Fibroblast of the conjunctiva (primary cell): ENCODE data around the gene HNRNPK.

ENCODE experiments used
- DNase-seq: peaks from one replicate; pipeline ENCODE4 v3.0.0-alpha.2; 2010; ENCODE audit warnings: low read depth

Gene HNRNPK

DNA sequence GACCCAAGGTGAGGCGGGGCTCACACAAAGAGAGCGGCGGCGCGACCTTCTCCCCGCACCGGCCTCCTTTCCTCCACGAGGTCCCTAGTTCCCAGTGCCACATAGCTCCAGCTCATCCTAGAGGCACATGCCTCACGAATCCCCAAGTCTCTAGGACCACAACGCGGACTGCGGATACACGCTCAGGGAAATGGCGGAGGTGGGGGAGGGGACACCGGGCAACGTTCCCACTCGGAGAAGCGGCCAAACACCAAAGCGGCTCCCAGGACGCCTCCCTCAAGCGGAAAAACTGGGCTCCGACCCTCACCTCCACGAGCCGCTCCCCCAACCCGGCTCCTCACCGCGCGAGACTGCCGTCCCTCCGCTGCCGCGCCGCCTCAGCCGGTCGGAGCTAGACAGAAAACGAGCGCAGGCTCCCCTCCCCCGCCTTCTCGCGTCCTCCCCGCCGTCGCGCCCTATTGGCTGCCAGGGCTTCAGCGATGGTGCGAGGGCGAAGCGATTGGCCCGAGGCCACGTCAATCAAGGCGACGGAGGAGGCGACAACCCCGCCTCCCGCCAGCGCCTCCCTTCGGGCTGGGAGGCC, at the start of gene HNRNPK:
TSS of gene HNRNPK (minus strand) at position 404 of the 583 bp plus-strand sequence. CDS start 1,963 bp downstream, outside the sequence.
- peak; percentile 95 for DNase-seq

DNA sequence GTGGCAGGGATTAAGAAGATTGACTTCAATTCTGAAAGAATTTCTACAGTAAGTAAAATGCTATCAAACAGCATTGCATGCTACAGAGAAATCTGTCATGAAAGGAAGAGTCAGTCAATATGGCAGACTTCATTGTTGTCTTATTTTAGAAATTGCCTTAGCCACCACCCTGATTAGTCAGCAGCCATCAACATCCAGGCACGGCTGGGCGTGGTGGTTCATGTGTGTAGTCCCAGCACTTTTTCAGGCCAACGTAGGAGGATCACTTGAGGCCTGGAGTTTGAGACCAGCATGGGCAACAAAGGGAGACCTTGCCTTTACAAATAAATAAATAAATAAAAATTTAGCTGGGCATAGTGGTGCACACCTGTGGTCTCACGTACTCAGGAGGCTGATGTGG, 47.2 kb upstream of the HNRNPK start:
- no peak for DNase-seq

DNA sequence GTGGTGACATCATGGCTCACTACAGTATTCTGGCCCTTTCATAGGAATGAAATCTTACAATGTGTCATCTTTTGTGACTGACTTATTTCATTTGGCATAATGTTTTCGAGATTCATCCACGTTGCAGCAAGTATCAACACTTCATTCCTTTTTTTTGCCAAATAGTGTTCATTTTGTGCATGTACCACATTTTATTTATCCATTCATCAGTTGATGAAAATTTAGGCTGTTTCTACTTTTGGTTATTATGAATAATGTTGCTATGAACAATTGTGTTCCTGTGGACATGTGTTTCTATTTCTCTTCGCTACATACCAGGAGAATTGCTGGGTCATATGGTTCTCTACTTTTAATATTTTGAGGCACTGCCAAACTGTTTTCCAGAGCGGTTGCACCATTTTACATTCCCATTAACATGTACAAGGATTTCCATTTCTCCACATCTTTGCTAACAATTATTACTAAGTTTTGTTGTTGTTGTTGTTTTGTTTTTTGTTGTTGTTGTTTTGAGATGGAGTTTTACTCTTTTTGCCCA, 44.1 kb upstream of the HNRNPK start:
- no peak for DNase-seq

DNA sequence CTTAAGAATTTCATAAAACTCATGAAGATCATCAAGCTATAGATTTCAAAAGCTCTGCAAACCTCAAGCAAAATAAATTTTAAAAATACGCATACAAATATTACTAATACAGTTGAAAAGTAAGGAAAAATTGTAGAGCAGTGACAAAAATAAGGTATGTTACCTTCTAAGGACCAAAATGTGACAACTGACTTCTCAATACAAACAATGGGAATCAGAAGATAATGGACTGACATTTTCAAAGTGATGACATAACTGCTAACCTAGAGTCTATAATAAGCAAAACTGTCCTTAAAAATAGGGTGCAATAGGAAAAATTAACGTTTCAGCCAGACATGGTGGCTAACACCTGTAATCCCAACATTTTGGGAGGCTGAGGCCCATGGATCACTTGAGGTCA, 27.6 kb upstream of the HNRNPK start:
- DNase-seq, result no peak

DNA sequence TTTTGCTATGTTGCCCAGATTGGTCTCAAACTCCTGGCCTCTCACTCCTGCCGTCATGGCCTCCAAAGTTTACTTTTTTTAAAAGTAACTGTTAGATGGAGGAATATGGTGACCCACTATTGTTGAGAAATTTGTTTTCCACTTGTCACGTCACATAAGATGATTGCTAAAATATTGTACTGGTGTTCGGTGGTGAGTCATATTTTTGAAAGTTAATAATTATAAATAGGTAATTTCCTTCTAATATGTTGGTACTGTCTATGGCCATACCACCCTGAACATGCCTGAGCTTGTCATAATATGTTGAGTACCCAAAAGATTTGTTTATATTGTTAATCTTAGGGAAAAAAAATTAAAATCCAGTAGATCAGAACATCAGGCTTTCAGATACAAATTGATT, 23.2 kb upstream of the HNRNPK start:
- no peak for DNase-seq

DNA sequence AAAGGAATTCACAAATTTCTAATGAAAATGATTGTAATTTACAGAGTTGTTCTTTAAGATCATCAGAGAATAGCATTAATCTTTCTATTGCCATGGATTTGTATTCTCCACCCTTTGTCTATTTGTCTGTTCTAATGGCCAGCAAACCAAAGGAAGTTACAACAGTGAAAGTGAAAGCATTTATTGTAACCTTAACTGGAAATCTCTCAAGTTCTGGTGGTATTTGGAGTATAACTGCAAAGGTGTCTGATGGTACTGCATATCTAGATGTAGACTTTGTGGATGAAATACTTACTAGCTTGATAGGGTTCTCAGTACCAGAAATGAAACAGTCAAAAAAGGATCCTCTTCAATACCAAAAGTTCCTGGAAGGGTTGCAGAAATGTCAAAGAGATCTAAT, 22.3 kb upstream of the HNRNPK start:
- no peak for DNase-seq

DNA sequence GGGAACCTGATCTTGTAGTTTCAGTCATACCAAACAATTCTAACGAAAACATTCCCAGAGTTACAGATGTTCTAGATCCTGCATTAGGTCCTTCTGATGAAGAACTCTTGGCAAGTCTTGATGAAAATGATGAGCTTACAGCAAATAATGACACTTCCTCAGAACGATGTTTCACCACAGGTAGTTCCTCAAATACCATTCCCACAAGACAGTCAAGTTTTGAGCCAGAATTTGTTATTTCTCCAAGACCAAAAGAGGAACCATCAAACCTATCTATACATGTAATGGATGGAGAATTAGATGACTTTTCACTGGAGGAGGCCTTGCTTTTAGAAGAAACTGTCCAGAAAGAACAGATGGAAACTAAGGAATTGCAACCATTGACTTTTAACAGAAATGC, 21.6 kb upstream of the HNRNPK start:
- no peak for DNase-seq

DNA sequence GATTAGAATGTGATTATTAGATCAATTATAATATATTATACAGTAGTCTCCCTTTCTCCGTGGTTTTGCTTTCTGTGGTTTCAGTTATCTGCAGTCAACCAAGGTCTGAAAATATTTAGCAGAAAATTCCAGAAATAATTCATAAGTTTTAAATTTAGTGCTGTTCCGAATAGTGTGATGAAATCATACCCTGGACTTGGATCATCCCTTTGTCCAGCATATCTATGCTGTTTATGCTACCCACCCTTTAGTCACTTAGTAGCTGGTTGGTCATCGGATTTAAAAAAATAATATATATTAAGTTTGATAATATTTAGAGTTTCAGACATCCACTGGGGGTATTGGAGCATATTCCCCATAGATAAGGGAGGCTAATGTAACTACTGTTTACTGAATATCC, 20.2 kb upstream of the HNRNPK start:
- DNase-seq, result peak; percentile 52

DNA sequence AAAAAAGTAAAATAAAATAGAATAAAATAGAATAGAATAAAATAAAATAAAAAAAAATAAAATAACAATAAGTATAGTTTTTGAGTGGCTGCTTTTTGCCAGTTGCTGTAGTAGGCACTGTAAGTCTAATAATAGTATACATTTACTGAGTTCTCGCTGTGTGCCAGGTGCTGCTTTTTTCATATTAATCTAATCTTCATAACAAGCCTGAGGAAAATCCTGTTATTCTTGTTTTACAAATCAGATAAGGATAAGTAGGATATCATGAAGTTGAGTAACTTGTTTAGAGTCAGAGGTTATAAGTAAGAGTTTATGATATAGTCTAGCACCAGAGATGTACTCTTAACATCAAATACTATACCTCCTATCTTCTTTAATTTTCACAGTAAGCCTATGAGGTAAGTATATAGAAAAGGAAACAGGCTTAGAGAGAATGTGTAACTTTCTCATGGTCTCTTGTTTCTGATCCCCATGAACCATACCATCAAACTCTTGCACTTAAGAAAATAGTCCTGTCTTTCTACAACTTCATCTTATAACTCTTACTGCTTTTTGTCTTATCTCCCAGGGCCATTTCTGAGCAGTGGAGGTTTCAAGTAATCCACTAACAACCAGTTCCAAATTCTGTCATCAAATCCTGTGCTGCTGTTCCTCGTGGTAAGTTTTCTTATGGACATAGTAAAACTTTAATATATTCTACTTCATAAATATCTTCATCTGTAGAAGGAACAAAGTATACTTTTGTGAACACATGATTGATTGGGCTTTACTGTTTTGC, 19.3 kb upstream of the HNRNPK start:
- DNase-seq, result no peak

DNA sequence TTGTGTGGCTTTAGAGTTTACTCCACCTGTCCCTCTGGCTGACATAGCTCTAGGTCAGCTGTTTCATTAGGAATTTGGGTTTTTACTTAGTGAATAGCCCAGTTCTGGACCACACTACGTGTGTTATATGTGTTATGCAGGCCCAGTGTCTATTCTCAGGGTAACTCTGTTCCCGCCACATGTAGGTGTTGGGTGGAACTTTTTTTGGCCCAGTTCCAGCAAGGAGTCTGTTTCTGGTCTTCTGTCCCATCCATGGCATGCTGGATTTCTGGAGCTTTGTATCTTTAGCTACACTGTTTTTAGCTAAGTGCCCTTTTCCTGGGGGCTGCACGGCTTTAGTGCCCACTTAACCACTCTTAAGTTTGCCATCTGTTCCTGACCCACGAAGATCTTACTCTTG, 16.1 kb upstream of the HNRNPK start:
- no peak for DNase-seq

DNA sequence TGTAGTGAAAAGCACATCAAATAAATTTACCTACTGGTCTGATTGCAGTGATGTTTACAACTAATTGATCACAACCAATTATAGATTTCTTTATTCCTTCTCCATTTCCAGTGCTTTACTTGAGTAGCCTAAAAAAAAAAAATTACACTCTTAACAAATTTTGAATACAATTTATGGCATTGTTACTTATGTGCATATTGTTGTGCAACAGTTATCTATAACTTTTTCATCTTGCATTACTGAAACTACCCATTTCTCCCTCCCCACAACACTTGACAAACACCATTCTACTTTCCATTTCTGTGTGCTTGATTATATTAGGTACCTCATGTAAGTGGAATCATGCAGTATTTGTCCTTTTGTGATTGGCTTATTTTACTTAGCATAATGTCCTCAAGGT, 12.9 kb upstream of the HNRNPK start:
- DNase-seq, result no peak

DNA sequence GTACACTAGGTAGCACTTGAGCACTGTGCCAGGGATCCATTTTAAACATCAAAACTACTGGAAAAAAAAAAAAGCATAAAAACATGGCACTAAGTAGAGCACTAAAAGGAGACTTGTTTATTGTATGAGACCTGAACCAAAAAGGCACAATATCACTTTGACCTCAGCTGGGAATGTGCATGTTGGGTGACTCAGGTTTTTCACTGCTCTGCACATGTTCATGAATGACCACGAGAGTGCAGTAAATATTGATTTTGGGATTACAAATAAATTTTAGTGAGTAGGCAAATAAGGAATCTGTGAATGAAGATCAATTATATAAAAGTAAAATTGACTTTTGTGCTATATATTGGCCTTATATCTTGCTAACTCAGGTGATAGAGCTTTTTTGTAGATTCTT, 12.4 kb upstream of the HNRNPK start:
- DNase-seq, result no peak

DNA sequence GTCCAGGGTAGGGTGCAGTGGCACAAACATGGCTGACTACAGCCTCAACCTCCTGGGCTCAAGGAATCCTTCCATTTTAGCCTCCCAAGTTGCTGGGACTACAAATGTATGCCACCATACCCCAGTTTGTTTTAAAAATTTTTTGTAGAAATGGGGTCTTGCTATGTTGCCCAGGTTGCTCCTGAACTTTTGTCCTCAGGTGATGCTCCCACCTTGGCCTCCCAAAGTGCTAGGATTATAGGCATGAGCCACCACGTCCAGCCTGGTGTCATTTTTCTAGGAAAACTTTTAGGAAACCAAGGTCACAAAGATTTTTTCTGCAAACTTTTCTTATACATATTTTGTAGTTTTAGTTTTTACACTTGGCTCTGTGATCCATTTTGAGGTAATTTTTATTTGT, 11.3 kb upstream of the HNRNPK start:
- DNase-seq, result no peak

DNA sequence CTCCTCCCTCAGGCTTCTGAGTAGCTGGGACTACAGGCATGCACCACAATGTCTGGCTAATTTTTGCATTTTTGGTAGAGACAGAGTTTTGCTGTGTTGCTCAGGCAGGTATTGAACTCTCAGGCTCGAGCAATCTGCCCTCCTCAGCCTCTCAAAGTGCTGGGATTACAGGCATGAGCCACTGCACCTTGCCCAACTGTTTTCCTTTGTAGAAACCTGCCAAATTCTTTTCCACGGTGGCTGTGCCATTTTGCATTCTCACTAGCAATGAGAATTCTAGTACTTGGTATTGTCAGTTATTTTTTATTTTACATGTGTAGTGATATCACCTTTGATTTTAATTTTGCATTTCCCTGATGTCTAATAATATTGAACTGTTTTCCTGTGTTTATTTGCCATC, 8.4 kb upstream of the HNRNPK start:
- DNase-seq, result no peak

DNA sequence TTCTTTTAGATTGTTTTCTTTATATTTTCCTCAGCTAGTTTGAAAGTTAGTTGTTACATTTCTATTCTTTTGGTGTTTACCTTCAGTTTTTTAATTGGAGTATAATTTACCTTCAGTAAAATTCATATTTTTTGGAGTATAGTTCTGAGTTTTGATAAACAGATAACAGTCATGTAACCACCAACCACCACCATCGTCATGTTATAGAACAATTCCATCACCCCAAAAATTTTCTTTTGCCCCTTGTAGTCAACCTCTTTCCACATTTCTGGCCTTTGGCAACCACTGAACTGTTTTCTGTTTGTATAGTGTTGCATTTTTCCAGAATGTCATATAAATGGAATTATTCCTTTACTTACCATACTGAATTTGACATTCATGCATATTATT, 7.4 kb upstream of the HNRNPK start:
- no peak for DNase-seq

DNA sequence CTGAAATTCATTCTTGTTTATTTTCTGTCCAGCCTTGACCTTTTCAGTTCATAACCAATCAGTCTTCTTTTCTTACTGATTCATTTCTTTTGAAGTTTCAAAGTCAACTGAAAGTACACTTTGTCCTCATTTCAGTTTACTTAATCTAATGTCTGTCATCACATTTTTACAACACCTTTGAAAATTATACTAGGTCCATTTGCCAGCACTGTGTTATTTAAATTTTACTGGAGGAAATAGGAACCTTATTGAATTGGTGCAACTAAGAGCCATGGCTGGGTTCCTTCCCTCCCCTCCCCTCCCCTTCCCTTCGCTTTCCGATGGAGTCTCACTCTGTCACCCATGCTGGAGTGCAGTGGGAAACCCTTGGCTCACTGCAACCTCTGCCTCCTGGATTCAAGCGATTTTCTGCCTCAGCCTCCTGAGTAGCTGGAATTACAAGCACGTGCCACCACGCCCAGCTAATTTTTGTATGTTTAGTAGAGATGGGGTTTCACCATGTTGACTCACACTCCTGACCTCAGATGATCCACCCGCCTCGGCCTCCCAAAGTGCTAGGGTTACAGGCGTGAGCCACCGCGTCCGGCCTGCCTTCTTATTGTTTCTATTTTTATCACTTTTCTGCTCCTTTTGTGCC, 6.9 kb upstream of the HNRNPK start:
- no peak for DNase-seq

DNA sequence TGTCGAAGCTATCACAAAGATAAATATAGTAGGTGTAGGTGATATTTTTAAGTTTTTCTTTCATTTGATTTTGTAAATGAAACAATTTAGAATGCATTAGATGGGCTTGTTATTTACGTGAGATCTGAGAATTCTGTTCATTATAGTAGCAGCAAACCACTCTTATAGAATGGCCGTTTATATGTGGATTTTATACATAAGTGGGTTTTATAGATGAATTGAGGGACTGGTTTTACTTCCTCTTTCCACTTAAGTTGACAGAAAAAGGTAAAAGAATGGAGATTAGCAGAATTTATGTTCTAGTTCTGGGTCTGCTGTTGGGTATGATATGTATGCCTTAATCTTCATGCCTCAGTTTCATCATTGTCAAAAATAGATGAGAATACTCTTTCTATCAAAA, 6.2 kb upstream of the HNRNPK start:
- DNase-seq, result no peak

DNA sequence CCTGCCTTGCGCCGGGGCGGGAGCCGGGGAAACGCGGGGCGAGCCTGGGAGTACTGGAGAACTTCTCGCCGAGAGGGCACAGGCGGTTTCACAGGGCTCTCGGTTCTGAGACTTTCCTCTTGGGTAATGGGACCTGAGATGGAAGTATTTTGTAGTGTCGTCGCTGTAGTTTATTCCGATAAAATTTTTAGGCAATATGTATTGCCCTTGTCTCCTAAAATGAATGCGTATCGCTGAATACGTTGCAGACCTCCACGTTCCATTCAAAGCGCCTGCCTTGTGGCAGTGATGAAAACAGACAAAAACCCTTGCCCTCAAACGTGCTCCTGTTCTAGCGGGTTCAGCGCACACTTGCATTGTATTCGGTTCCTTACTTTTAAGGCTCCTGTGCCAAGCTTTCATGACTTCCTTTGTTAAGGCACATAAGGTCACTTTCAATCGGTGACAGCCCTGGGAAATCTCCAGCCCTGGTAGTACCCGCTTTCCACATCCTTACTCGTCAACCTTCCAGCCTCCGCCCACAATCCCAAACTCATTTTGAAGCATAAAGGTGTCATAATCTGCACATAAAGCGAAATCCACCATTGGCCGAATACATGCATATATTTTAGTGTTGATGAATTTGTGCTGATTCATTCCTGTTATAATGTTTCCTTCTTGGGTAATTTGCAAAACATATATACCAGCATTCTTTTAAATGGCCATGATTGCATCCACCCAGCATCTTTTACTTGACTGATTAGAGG, 1.3 kb upstream of the HNRNPK start:
- no peak for DNase-seq

DNA sequence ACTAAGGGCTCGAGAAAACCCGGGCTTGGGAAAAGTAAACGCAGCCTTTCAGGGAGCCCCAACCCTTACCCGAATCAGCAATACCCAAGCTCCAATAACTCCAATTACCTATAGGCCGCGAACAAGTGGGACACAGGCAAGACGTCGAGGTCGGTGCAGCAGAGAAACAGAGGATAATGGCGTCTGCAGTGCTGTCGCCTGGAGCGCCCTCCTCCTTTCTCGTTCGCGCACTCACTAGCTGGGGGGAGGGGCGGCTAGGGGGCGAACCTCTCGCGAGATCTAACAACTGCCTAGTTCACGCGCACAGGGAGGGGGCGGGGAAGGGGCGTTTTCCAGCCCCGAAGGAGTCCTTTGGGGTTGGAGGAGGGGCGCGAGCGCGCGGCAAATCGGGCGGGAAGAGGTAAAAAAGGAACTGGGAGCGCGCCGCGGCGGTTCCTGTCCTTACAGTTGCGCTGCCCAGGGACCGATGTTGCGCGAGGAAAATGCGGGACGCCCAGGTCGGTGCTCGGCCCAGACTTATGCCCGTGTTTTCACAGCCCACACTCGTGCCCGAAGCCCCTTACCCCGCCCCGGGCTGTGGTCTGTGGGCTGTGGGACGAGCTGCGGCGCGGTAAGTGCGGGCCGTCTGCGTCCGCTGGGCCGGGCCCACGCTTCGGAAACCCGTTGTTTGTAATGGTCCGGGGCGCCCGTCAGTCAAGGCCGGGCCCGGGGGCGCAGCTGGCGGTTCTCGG, 545 bp upstream of the HNRNPK start, which contains the start of gene RMI1:
TSS of gene RMI1 (plus strand) at position 411 of the 731 bp plus-strand sequence. CDS start 20,182 bp downstream, outside the sequence.
- peak; percentile 95 for DNase-seq

DNA sequence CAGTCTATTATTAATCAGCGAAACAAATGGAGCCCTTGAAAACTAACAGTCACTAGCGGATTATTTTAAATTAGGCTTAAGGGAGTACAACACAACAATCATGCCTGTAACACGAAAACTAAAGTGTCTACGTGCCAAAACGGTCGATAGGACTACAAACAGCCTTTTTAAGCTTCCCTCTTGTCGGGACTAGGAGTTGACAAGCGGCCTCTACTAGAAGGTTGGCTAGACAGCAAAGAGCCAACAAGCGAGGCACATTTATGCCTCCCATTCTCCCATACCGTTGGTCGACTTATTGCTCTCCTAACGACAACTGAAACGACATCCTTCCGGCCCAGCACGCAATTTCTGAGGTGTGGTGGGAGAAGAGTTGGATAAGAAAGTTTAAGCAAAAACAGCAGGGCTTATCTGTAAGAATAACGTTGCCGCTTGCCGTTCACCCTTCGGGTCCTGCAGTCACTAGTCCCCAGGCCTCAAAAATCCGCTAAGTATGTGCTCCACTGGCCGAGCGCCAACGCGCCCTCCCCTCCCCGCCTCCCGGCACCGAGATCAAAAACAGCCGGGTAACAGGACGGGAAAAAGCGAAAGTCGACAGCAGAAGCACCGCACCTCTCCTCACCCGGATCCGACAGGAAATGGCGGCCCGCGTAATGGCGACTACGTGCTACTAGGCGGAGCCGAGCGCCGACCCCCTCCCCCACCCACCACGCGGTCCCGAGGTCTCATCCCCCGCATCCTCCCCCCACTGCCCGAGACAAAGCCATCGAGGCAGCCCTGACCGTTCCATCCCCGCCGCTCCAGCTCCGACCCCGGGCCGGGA, 813 bp downstream of the HNRNPK start:
- peak; percentile 63 for DNase-seq

DNA sequence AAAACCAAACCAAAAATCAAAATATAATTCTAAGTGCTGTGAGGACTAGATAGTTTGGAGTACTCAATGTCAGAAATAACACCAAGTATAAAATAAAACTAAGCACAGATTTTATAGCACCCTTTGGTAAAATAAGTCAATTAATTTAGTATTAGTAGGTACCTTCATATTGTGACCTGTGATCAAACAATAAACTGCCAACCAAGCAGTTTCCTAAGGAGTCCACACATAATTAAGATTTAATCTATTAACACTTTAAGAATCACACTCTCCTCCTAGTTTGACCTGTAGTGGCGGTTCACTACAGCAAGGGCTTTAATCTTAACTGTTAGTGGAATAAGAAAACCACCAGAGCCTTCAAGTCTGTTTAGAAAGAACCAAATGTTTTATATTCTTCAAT, 2.8 kb downstream of the HNRNPK start:
- no peak for DNase-seq
